ENCODE data around the gene EIF5B. TPM values are rescaled to one million over a fixed set of nuclear protein-coding genes. Genes with fewer than 3 reads are reported as not detected.
"Not testable (repeated sequence)": the region's sequence is repeated elsewhere in the genome, so short reads cannot be mapped to it uniquely, and the experiment has no call there.

EIF5B gene
- total and polyA plus RNA-seq, 2 experiments from 2014 or later: 34.2 to 108 TPM

GRCh38 chr2:99317161-99317872 is 19.9 kb upstream of the EIF5B start (continued):
- TF ChIP-seq JUNB (IDR thresholded peaks at IDR 0.05; ENCODE audit: unreplicated experiment) (no peak), CTCF (conservative IDR thresholded peaks at IDR 0.05; ENCODE audit: low read depth in 2 of 2) (no peak), EZH2 (IDR thresholded peaks at IDR 0.05; ENCODE audit: low read depth, unreplicated experiment) (no peak), NANOG (IDR thresholded peaks at IDR 0.05; ENCODE audit: borderline replicate concordance) (no peak), ZNF114 (CRISPR knock-in tag; IDR thresholded peaks at IDR 0.05) (no peak), STAT1 (IDR thresholded peaks at IDR 0.05; ENCODE audit: unreplicated experiment) (no peak)

DNA sequence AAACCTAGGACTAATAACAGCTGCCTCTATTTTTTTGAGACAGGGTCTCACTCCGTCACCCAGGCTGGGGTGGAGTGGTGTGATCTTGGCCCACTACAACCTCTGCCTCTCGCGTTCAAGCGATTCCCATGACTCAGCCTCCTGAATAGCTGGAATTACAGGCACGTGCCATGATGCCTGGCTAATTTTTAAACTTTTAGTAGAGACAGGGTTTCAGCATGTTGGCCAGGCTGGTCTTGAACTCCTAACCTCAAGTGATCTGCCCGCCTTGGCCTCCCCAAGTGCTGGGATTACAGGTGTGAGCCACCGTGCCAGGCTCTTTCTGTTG is 19.4 kb upstream of the EIF5B start:
- ATAC-seq: not testable (repeated sequence)
- H3K36me3 Mint-ChIP-seq (ENCODE audit: low read depth): peaks cover 50% of the 10 kb centered on the region

GRCh38 chr2:99325384-99325783 is 11.8 kb upstream of the EIF5B start:
- no peak for ATAC-seq
- H3K79me2 ChIP-seq (replicated peaks; ENCODE audit: insufficient read depth): peaks cover 12% of the 10 kb centered on the region
- no peaks in the 10 kb centered on the region for H3F3A ChIP-seq (replicated peaks; ENCODE audit: low read depth)
- no peaks in the 10 kb centered on the region for H3K9me3 Mint-ChIP-seq
- H3K4me1 Mint-ChIP-seq: no peaks in the 10 kb centered on the region
- no peak overlapping the region for H3K4me3 Mint-ChIP-seq
- no peak for DNase-seq (ENCODE audit: low spot score)
- H2AFZ ChIP-seq: no peak overlapping the region
- H3K4me3 ChIP-seq: no peak overlapping the region
- peaks cover 65% of the 10 kb centered on the region for H3K36me3 ChIP-seq (ENCODE audit: insufficient read depth)
- H3K9me2 ChIP-seq (ENCODE audit: insufficient read depth): no peaks in the 10 kb centered on the region
- no peak overlapping the region for H3K27ac ChIP-seq (ENCODE audit: low read depth)
- no peaks in the 10 kb centered on the region for H3K27me3 ChIP-seq (ENCODE audit: insufficient read depth)
- peaks cover 63% of the 10 kb centered on the region for H3K36me3 Mint-ChIP-seq (ENCODE audit: low read depth)
- peaks cover 4% of the 10 kb centered on the region for H3K27me3 Mint-ChIP-seq (ENCODE audit: insufficient read depth, low read depth, poor library complexity)
- H3K4me1 ChIP-seq (ENCODE audit: insufficient read depth): no peaks in the 10 kb centered on the region
- no peak overlapping the region for H3K4me2 ChIP-seq
- no peak overlapping the region for H3K27ac Mint-ChIP-seq
- H4K20me1 ChIP-seq (replicated peaks; ENCODE audit: insufficient read depth): peaks cover 16% of the 10 kb centered on the region; the same call in 1 of the 2 replicates
- TF ChIP-seq EZH2phosphoT487 (IDR thresholded peaks at IDR 0.05; ENCODE audit: unreplicated experiment) (no peak), EZH2 (IDR thresholded peaks at IDR 0.05; ENCODE audit: low read depth, unreplicated experiment) (no peak), CREB1 (CRISPR knock-in tag; IDR thresholded peaks at IDR 0.05; ENCODE audit: low read depth) (no peak), POLR2AphosphoS5 (IDR thresholded peaks at IDR 0.05; ENCODE audit: low read depth) (no peak), ZNF331 (CRISPR knock-in tag; IDR thresholded peaks at IDR 0.05; ENCODE audit: low read depth) (no peak), ETS1 (IDR thresholded peaks at IDR 0.05) (no peak), STAT1 (IDR thresholded peaks at IDR 0.05; ENCODE audit: unreplicated experiment) (no peak), ZNF114 (CRISPR knock-in tag; IDR thresholded peaks at IDR 0.05) (no peak), JUNB (IDR thresholded peaks at IDR 0.05; ENCODE audit: unreplicated experiment) (no peak), CTCF (conservative IDR thresholded peaks at IDR 0.05; ENCODE audit: low read depth in 2 of 2) (no peak), NANOG (IDR thresholded peaks at IDR 0.05; ENCODE audit: borderline replicate concordance) (no peak)
- TF ChIP-seq, protein P1, sequence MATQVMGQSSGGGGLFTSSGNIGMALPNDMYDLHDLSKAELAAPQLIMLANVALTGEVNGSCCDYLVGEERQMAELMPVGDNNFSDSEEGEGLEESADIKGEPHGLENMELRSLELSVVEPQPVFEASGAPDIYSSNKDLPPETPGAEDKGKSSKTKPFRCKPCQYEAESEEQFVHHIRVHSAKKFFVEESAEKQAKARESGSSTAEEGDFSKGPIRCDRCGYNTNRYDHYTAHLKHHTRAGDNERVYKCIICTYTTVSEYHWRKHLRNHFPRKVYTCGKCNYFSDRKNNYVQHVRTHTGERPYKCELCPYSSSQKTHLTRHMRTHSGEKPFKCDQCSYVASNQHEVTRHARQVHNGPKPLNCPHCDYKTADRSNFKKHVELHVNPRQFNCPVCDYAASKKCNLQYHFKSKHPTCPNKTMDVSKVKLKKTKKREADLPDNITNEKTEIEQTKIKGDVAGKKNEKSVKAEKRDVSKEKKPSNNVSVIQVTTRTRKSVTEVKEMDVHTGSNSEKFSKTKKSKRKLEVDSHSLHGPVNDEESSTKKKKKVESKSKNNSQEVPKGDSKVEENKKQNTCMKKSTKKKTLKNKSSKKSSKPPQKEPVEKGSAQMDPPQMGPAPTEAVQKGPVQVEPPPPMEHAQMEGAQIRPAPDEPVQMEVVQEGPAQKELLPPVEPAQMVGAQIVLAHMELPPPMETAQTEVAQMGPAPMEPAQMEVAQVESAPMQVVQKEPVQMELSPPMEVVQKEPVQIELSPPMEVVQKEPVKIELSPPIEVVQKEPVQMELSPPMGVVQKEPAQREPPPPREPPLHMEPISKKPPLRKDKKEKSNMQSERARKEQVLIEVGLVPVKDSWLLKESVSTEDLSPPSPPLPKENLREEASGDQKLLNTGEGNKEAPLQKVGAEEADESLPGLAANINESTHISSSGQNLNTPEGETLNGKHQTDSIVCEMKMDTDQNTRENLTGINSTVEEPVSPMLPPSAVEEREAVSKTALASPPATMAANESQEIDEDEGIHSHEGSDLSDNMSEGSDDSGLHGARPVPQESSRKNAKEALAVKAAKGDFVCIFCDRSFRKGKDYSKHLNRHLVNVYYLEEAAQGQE (IDR thresholded peaks at IDR 0.05; ENCODE audit: unreplicated experiment): no peak

More for the DNA sequence above, 19.4 kb upstream of the EIF5B start:
- not testable (repeated sequence) for H3K27ac Mint-ChIP-seq; H3K79me2 ChIP-seq (replicated peaks; ENCODE audit: insufficient read depth); H4K20me1 ChIP-seq (replicated peaks; ENCODE audit: insufficient read depth); H3K9me2 ChIP-seq (ENCODE audit: insufficient read depth); H3K4me1 ChIP-seq (ENCODE audit: insufficient read depth); H3K9me3 Mint-ChIP-seq; H3K27ac ChIP-seq (ENCODE audit: low read depth); H2AFZ ChIP-seq; H3F3A ChIP-seq (replicated peaks; ENCODE audit: low read depth); DNase-seq (ENCODE audit: low spot score); H3K4me3 Mint-ChIP-seq; H3K4me3 ChIP-seq; H3K27me3 ChIP-seq (ENCODE audit: insufficient read depth); H3K4me1 Mint-ChIP-seq; H3K27me3 Mint-ChIP-seq (ENCODE audit: insufficient read depth, low read depth, poor library complexity); H3K4me2 ChIP-seq
- H3K36me3 ChIP-seq (ENCODE audit: insufficient read depth): peaks cover 27% of the 10 kb centered on the region; the same call in 1 of the 2 replicates
